Activated naive CD8-positive, alpha-beta T cell treated with anti-CD3 and anti-CD28 coated beads, Interleukin-2, amount 50 U/mL, for 16 hours (primary cell): ENCODE results near the gene SLC10A1.
"Not testable (repeated sequence)": the region's sequence is repeated elsewhere in the genome, so short reads cannot be mapped to it uniquely, and the experiment has no call there.

Experiments used
- DNase-seq: peaks from one replicate; pipeline ENCODE4 v3.0.0-alpha.2; 2020; ENCODE audit warnings: low read depth, low spot score

Gene SLC10A1

GRCh38 chr14:69796797-69797500 is at the start of gene SLC10A1:
SLC10A1 (minus strand) TSS chr14:69797241; CDS start chr14:69797155, 86 bp downstream.
- no peak for DNase-seq

DNA sequence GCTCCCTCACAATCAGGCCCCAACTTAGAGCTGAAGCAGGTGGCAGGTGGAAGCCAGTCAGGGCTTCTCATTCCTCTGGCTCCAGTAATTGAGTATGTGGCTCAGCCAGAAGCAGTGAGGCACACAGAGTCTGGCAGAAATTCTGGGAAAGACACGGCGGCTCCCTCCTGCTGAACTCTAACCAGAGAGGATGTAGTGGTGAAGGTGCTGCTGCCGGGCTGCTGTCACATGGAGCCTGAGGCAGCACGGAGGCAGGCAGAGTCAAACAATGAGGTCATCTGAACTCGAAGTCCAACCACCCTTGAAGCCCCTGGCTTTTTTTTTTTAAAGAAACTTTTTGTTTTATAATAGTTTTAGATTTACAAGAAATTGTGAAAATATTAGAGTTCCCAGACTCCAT is 48.7 kb upstream of the SLC10A1 start:
- no peak for DNase-seq

DNA sequence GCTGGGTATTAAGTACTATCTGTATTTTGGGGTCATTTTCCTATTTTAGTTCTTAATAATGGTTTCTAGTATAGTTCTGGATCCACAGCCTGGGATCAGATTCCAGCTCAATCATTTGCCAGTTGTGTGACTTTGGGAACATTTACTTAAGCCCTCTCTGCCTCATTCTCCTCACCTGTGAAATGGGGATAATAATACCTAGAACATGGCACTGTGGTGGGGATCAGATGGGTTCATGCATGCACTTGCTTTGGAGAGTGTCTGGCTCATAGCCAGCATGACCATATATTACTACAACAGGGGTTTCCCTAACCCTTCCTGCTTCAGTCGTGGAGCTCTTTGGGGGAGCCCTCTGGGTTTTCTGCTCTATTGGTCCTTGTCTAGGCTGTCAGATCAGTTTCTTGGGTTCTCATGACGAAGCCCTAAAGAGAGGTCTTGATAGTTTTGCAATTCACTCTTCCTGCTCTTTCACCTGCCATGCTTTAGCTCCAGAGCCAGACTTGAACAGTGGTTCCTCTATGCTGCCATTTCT is 48.1 kb upstream of the SLC10A1 start:
- no peak for DNase-seq

GRCh38 chr14:69844171-69844570 is 47.1 kb upstream of the SLC10A1 start:
- no peak for DNase-seq

DNA sequence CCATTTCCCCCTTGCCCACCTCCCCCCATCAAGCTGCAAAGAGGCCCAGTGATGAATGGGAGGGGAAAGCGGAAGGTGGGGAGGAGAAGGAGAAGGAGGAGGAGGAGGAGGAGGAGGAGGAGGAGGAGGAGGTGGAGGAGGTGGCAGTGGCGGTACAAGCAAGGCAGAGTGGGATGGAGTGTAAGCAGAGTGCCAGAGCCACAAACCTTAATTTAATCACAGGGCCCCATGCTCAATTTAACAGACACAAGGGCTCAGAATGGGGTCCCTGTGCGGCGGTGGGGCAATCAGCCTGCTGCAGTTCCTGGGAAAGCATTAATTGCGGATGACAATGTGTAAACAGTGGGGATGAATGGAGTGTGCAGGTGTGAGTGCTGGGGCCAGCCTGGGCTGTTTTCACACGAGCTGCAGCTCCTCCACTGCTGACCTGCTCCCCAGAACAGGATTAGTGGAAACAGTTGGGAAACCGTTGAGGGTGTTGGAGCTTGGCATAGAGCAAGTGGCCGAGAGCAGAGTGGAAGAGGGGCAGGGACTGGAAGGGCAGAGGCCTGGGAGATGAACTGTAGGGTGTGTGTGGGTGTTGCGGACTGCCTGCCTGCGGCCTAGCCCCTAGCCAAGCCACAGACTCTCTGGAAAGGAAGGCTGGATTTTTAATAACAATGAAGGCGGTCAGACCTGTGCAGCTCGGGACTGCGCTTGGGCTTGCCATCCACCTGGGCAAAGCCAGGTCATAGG is 45.8 kb upstream of the SLC10A1 start:
- no peak for DNase-seq

GRCh38 chr14:69841656-69842055 is 44.6 kb upstream of the SLC10A1 start:
- no peak for DNase-seq

GRCh38 chr14:69839661-69840060 is 42.6 kb upstream of the SLC10A1 start:
- no peak for DNase-seq

- DNase-seq: no peak
Observed at GRCh38 chr14:69838881-69839416, 41.9 kb upstream of the SLC10A1 start.

GRCh38 chr14:69828879-69829278 is 31.8 kb upstream of the SLC10A1 start:
- DNase-seq: no peak

DNA sequence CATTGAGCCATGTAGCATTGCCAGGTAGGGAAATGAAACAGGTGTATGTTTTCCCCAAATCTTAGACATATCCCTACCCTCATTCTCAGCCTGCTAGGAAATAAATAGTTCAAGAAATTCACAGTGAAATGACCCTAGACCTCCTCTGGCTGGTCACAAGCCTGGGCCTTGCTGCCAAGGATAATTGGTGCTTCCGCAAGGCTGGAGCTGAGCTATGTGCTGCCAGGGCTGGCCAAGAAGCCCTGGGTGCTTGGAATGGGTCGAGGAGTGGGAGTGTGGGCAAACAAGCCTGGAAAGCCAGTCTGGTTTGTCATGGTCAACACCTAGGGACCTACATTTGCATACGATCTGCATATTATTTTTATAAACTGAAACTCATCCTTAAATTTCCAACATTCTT is 31.3 kb upstream of the SLC10A1 start:
- no peak for DNase-seq

GRCh38 chr14:69827560-69827959 is 30.5 kb upstream of the SLC10A1 start:
- no peak for DNase-seq

- no peak for DNase-seq
Observed at GRCh38 chr14:69822456-69822855, 25.4 kb upstream of the SLC10A1 start.

DNA sequence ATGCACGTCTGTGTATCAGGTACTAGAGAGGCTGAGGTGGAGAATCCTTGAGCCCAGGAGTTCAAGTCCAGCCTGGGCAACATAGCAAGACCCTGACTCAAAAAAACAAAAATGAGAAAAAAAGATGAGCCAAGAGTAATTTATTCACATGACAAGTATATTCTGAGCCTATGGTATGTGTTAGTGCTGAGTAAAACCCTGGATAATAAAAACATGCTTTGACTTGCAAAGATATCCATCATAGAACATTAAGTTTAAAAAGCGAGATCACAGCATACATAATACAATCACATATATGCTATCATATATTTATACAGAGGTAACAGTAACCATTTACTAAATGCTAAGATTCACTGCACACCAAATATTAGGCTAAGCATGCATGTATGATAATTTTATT is 23.9 kb upstream of the SLC10A1 start:
- no peak for DNase-seq

- DNase-seq: no peak
Observed at GRCh38 chr14:69819607-69820006, 22.6 kb upstream of the SLC10A1 start.

- DNase-seq: peak; percentile 22
Observed at GRCh38 chr14:69818758-69819191, 21.7 kb upstream of the SLC10A1 start.

DNA sequence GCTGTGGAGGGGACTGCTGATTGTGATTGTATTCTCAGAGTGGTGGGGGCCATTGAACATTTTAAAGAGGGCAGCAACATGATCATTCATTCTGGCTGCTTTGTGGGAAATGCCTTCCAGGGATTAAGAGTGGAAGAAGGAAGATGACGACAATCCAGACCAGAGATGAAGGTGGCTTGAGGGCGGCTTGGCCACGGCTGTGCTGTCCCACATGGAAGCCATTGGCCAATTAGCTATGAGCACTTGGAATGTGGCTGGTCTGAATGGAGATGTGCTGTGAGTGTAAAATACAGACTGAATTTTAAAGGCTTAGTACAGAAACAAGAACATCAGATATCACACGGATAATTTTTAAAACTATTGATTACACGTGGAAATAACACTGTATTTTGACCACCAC is 19.2 kb upstream of the SLC10A1 start:
- no peak for DNase-seq

DNA sequence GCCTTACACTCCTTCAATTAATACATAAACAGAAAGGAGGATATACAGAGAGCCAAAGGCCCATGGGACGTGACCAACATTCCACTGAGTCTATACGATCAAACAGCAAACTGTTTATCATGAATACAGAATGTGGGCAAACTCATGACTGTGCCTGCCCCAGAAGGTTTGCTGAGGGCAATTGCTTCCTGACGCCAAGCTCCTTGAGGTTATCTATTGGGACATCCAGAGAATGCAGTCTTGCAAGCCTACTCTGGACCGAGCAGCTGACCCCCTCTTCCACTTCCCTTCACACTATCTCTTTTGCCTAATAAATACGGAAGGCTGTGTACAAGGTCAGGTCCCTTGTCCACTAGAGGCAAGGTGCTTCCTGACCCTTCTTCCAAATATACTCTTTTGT is 18.5 kb upstream of the SLC10A1 start:
- no peak for DNase-seq

DNA sequence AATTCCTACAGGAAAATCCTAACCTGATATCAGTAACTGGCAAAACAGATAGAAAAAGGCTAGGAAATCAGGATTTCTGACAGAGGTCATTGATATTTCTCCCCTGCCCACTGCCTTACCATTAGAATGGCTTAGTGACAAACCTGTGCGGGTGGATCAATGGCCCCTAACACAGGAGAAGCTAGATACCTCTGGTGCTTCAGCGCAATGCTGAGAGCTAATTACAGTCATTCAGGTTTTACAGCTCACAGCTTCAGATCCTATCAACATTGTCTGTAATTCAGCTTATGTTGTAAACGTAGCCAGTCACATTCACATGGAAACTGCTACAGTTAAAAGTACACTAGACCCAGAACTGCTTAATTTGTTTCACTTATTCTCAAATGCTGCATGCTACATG is 17.4 kb upstream of the SLC10A1 start:
- no peak for DNase-seq

DNA sequence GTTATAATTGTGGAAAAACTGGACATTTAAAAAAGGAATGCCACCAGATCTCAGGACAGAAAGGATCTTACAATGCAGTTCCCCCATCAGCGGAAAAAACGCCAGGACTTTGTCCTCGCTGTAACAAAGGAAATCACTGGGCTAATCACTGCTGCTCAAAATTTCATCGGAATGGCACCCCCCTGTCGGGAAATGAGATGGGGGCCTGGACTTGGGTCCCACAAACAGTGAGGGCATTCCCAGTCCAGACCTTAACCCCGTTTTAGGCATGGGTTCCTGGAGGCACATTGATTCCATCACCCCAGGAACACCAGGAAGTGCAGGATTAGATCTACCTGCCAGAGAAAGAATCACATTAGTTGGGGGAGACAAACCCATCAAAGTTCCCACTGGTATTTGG is 16.3 kb upstream of the SLC10A1 start:
- DNase-seq: not testable (repeated sequence)

- no peak for DNase-seq
Observed at GRCh38 chr14:69812711-69813110, 15.7 kb upstream of the SLC10A1 start.

GRCh38 chr14:69811868-69812252 is 14.8 kb upstream of the SLC10A1 start:
- no peak for DNase-seq

DNA sequence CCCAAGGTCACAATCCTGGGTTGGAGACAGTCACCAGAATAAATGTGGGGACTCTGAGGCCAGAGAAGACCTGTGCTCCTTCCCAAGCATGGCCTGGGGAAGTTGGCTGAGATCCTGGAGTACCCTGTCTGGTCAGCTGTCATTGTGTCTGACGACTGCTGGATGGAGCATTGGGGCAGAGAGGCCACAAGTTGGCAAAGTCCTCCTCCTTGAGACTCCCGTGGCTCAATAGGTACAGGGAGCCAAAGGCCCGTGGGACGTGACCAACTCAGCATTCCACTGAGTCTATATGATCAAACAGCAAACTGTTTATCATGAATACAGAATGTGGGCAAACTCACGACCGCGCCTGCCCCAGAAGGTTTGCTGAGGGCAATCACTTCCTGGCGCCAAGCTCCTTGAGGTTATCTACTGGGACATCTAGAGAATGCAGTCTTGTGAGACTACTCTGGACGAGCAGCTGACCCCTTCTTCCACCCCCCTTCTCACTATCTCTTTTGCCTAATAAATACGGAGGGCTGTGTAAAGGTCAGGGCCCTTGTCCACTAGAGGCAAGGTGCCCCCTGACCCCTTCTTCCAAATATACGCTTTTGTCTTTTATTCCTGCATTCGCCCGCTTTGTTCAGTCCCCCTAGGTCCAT is 14.3 kb upstream of the SLC10A1 start:
- DNase-seq: no peak
